GM21737 (cell line): Measurements from ENCODE around the gene TARDBP.
"Not testable (repeated sequence)": the region's sequence is repeated elsewhere in the genome, so short reads cannot be mapped to it uniquely, and the experiment has no call there.

Experiments
- ATAC-seq: cut with Tn5 transposase; IDR thresholded peaks from one replicate; pipeline ENCODE4 v1.9.1; 2021; ENCODE audit warnings: mild to moderate bottlenecking, moderate library complexity; ENCODE audit not compliant: unreplicated experiment

TARDBP gene

GRCh38 chr1:10992004-10992403 is 20.4 kb upstream of the TARDBP start:
- ATAC-seq, result not testable (repeated sequence)

GRCh38 chr1:10992864-10993263 is 19.6 kb upstream of the TARDBP start:
- ATAC-seq, result no peak

DNA sequence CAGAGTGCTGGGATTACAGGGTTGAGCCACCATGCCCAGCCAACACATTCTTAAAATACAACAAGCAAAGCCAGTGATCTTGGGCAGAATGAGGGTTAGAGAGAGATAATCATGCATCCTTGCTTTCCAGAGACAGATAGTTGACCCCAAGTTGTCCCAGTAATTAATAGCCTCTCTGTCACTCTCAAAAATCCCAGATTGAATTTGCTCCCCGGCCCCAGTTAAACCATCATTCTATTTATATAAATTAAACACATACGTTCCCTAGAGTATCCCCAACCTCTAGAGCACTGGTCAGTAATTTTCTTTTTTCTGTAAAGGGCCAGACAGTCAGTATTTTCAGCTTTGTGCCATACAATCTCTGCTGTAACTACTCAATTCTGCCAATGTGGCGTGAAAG is 16.4 kb upstream of the TARDBP start:
- ATAC-seq, result no peak

GRCh38 chr1:11000526-11000925 is 11.9 kb upstream of the TARDBP start:
- ATAC-seq, result no peak

DNA sequence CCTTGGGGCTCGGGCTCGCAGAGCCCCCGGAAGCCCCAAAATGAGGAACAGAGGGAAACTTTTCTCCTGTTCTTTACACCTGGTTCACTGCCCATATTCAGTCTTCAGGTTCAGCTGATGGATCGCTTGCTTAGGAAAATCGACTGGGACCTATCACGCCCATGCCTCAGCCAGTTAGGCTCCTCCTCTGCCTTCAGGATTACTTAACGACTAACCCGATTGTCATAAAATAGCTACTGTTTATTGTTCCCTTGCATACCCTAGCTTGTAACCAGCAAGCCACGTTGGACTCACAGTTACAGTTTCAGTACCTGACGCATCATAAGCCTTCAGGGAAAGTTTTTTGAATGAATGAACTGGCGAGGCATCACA is 692 bp downstream of the TARDBP start:
- peak; percentile 6 for ATAC-seq

DNA sequence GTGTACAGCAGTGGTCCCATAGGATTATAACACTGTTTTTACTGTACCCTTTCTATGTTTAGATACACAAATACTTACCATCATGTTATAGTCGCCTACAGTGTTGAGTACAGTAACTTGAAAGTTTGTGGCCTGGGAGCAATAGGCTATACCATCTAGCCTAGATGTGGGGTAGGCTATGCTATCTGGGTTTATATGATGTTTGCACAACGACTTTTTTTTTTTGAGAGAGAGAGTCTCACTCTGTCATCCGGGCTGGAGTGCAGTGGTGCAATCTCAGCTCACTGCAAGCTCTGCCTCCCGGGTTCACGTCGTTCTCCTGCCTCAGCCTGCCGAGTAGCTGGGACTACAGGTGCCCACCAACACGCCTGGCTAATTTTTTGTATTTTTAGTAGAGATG is 6.9 kb downstream of the TARDBP start:
- not testable (repeated sequence) for ATAC-seq

DNA sequence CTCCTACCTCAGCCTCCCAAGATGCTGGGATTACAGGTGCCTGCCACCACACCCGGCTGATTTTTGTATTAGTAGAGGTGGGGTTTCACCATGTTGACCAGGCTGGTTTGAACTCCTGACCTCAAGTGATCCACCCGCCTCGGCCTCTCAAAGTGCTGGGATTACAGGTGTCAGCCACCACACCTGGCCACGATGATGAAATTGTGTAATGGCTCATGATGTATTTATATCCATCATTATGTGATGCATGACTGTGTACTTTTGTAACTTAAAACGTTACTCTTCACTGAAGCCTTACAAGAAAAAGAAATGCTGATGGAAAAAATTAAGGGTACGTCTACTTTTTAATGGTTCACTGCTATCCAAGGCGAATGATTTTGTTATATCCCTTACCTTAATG is 7.5 kb downstream of the TARDBP start:
- ATAC-seq, result no peak

GRCh38 chr1:11023201-11023600 is 10.7 kb downstream of the TARDBP start:
- no peak for ATAC-seq

DNA sequence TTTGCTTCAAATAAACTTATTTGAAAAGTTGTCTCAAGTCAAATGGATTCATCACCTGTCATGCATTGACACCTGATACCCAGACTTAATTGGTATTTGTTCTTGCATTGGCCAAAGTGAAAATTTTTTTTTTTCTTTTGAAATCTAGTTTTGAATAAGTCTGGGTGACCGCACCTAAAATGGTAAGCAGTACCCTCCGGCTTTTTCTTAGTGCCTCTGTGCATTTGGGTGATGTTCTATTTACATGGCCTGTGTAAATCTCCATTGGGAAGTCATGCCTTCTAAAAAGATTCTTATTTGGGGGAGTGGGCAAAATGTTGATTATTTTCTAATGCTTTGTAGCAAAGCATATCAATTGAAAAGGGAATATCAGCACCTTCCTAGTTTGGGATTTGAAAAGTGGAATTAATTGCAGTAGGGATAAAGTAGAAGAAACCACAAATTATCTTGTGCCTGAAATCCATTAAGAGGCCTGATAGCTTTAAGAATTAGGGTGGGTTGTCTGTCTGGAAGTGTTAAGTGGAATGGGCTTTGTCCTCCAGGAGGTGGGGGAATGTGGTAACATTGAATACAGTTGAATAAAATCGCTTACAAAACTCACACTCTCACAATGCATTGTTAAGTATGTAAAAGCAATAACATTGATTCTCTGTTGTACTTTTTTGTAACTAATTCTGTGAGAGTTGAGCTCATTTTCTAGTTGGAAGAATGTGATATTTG is 11.9 kb downstream of the TARDBP start:
- no peak for ATAC-seq

DNA sequence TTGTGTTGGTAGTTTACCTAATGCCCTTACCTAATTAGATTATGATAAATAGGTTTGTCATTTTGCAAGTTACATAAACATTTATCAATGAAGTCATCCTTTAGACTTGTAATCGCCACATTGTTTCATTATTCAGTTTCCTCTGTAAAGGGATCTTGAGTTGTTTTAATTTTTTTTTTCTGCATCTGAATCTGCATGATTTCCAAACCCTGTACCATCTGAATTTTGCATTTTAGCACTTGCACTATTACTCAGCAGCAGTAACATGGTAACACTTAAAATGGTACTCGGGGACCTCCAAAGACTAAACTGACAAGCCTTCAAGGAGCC is 12.4 kb downstream of the TARDBP start:
- no peak for ATAC-seq

DNA sequence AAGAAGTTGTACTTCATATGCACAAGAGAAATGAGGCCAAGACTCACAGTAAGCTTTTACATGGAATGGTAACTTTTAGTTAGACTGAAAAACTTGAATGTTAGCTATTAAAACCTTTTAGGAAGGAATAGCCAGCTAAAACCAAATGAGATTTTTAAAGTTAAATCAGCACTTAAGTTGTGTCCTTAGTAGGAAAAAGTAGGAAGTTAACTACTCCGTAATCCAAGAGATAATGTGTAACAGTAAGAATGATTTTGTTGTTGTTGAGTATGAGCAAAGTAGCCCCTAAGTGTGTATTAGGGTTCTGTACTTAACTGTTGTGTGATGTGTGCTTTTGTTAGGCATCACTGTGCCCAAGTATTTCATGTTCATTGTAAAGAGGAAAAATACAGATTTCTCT is 13.2 kb downstream of the TARDBP start:
- no peak for ATAC-seq

DNA sequence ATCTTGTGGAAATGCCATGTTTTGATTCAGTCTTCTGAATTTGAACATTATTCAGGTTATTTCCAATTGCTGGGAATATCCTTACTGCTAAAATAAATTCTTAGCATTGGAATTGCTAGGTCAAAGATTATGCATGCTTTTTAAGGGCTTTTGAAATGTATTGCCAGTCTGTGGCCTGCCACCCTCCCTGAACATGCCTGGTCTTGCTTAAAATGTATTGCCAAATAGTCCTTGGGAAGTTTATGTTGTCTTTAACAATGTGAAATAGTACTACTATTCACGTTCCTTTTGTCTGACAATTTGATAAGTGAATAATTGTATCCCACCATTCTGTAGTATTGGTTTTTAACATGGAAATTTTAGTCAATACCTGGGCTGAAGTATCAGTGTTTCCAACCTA is 13.6 kb downstream of the TARDBP start:
- ATAC-seq, result no peak

GRCh38 chr1:11026903-11027302 is 14.4 kb downstream of the TARDBP start:
- no peak for ATAC-seq

- no peak for ATAC-seq
Measured at GRCh38 chr1:11027316-11027715, 14.9 kb downstream of the TARDBP start.

- no peak for ATAC-seq
Measured at GRCh38 chr1:11028018-11028417, 15.6 kb downstream of the TARDBP start.

DNA sequence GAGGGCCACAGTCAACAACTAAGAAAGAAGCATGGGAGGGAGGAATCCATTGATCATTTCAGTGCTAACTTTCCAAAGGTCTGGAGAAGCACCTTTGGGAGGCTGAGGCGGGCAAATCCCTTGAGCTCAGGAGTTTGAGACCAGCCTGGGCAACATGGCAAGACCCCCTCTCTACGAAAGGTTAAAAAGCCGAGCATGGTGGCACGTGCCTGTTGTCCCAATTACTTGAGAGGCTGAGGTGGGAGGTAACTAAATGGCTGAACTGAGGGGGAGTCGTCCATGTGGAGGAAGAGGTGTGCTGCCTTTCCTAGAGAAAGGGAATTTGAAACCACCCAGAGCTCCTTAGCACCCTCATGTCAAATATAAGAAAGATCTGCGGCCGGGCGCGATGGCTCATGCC is 18.4 kb downstream of the TARDBP start:
- no peak for ATAC-seq

DNA sequence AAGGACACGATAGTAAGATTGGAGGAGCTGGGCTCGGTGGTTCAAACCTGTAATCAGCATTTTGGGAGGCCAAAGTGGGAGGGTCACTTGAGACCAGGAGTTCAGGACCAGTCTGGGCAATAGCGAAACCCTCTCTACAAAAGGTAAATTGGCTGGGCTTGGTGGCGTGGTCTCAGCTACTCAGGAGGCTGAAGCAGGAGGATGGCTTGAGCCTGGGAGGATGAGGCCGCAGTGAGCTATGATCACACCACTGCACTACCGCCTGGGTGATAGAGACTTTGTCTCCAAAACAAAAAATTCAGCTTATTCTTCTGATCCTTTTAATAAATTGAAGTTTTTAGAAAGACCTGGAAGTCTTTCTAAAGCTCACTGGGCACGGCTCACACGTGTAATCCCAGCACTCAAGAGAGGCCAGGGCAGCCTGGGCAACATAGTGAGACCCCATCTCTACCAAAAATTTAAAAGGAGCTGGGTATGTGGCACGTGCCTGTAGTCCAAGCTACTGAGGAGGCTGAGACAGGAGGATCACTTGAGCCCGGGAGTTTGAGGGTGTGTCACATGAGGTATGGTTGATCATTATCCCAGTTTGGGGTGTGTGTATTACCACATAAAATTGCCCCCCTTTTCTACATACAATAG is 19.3 kb downstream of the TARDBP start:
- no peak for ATAC-seq

DNA sequence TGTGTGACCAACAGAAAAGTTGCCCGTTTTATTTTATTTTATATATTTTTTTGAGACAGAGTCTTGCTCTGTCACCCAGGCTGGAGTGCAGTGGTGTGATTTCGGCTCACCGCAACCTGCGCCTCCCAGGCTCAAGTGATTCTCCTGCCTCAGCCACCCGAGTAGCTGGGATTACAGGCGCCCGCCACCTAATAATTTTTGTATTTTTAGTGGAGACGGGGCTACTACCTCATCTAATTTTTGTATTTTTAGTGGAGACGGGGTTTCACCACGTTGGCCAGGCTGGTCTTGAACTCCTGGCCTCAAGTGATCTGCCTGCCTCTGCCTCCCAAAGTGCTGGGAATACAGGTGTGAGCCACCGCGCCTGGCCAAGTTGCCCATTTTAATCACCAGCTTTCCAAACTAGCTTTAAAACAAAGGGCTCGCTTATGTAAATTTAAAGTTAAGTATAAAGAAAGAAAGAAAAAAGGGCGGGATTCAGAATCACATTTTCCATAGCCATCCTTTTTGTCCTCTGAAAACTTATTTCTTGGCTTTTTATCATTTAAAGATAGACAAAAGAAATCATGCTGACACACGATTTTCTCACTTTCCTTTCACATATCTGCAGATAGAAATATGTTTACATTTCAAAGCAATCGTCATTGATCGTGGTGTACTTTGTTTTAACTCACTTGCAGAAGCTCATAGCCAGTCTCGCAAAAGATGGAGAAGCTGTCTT is 24.7 kb downstream of the TARDBP start:
- not testable (repeated sequence) for ATAC-seq

GRCh38 chr1:11037740-11038182 is 25.3 kb downstream of the TARDBP start:
- no peak for ATAC-seq

DNA sequence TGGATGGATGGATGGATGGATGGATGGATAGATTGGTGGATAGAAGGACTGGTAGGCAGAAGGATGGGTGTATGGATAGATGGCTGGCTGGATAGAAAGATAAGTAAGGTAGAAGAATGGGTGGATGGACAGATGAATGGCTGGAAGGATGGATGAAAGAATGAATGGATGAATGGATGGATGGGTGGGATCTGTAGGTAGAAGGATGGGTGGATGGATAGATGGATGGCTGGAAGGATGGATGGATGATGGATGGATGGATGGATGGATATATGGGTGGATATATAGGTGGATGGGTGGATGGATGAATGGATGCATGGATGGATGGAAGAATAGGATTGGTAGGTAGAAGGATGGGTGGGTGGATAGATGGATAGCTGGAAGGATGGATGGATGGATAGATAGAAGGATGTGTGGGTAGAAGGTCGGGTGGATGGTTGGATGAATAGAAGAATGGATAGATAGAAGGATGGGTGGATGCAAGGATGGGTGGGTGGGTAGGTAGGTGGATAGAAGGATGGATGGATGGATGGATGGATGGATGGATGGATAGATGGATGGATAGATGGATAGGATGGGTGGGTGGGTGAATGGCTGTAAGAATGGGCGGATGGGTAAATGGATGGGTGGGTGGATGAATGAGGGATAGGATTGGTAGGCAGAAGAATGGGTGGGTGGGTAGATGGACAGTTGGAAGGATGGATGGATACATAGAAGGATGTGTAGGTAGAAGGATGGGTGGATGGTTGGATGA is 27.1 kb downstream of the TARDBP start:
- no peak for ATAC-seq

GRCh38 chr1:11040105-11040429 is 27.6 kb downstream of the TARDBP start:
- not testable (repeated sequence) for ATAC-seq

- no peak for ATAC-seq
Measured at GRCh38 chr1:11041048-11041447, 28.6 kb downstream of the TARDBP start.
